GM11168 (cell line): ENCODE data around the gene ARID5B.

Experiments
- in situ Hi-C: fragments of 300-500 bp; cut with MboI; formaldehyde crosslinking; loops from one replicate; pipeline ENCODE4 v1.12.0; 2022; ENCODE audit warnings: low sequenced_read_pairs; ENCODE audit not compliant: unreplicated experiment

The ARID5B gene

GRCh38 chr10:62022830-62023229, 121.3 kb downstream of the ARID5B start:
- in situ Hi-C loops, result loop anchor here (10.0 kb wide), 1 partner anchor 118 kb away; the partner anchor contains the start of gene ARID5B

GRCh38 chr10:62023329-62023728, 121.8 kb downstream of the ARID5B start:
- in situ Hi-C loops, result loop anchor here (10.0 kb wide), 1 partner anchor 119 kb away; the partner anchor contains the start of gene ARID5B

GRCh38 chr10:62024026-62024701, 122.7 kb downstream of the ARID5B start:
- in situ Hi-C loops, result loop anchor here (10.0 kb wide), 1 partner anchor 119 kb away; the partner anchor contains the start of gene ARID5B

GRCh38 chr10:62025134-62025794, 123.8 kb downstream of the ARID5B start:
- in situ Hi-C loops, result loop anchor here (10.0 to 25.0 kb wide), 2 partner anchors 120 to 412 kb away; partner anchors contain the start of gene ARID5B

- in situ Hi-C loops, result loop anchor here (10.0 to 25.0 kb wide), 2 partner anchors 121 to 411 kb away; partner anchors contain the start of gene ARID5B
These were observed 124.7 kb downstream of the ARID5B start for GRCh38 chr10:62025901-62026879.

GRCh38 chr10:62027841-62028501, 126.5 kb downstream of the ARID5B start:
- in situ Hi-C loops, result loop anchor here (10.0 to 25.0 kb wide), 2 partner anchors 123 to 409 kb away; partner anchors contain the start of gene ARID5B

- in situ Hi-C loops, result loop anchor here (10.0 to 25.0 kb wide), 2 partner anchors 124 to 409 kb away; partner anchors contain the start of gene ARID5B
These were observed 127.0 kb downstream of the ARID5B start for GRCh38 chr10:62028502-62028842.

- in situ Hi-C loops, result loop anchor here (10.0 to 25.0 kb wide), 2 partner anchors 125 to 408 kb away; partner anchors contain the start of gene ARID5B
These were observed 127.9 kb downstream of the ARID5B start for GRCh38 chr10:62029401-62029800.

- in situ Hi-C loops, result loop anchor here (25.0 kb wide), 1 partner anchor 406 kb away; no protein-coding TSS in a partner anchor
These were observed 130.0 kb downstream of the ARID5B start for GRCh38 chr10:62031507-62031906.

- in situ Hi-C loops, result loop anchor here (25.0 kb wide), 1 partner anchor 404 kb away; no protein-coding TSS in a partner anchor
These were observed 131.6 kb downstream of the ARID5B start for GRCh38 chr10:62033125-62033524.

- in situ Hi-C loops, result loop anchor here (25.0 kb wide), 1 partner anchor 403 kb away; no protein-coding TSS in a partner anchor
These were observed 132.7 kb downstream of the ARID5B start for GRCh38 chr10:62034096-62034640.

- in situ Hi-C loops, result loop anchor here (25.0 kb wide), 1 partner anchor 401 kb away; no protein-coding TSS in a partner anchor
These were observed 134.9 kb downstream of the ARID5B start for GRCh38 chr10:62036186-62037081.

GRCh38 chr10:62037166-62037831, 135.8 kb downstream of the ARID5B start:
- in situ Hi-C loops, result loop anchor here (25.0 kb wide), 1 partner anchor 400 kb away; no protein-coding TSS in a partner anchor

- in situ Hi-C loops, result loop anchor here (25.0 kb wide), 1 partner anchor 399 kb away; no protein-coding TSS in a partner anchor
These were observed 136.6 kb downstream of the ARID5B start for GRCh38 chr10:62037890-62038608.

GRCh38 chr10:62038609-62039190, 137.2 kb downstream of the ARID5B start:
- in situ Hi-C loops, result loop anchor here (25.0 kb wide), 1 partner anchor 399 kb away; no protein-coding TSS in a partner anchor

- in situ Hi-C loops, result loop anchor here (25.0 kb wide), 1 partner anchor 397 kb away; no protein-coding TSS in a partner anchor
These were observed 138.5 kb downstream of the ARID5B start for GRCh38 chr10:62039954-62040353.
